GM12878 (cell line): Measurements from ENCODE around the gene MIA. TPM values are rescaled to one million over a fixed set of nuclear protein-coding genes. Genes with fewer than 3 reads are reported as not detected.

Source experiments
- ATAC-seq: fragments of 200-7000 bp; cut with Tn5 transposase; 3 replicates; pipeline ENCODE4 v1.9.1; 2020; ENCODE audit warnings: mild to moderate bottlenecking, moderate library complexity
- BruUV-seq: library from RNA; stranded (reverse); fragments of 400-500 nt; replicated peaks from 2 replicates; lab custom pipeline; 2021; lab: Mats Ljungman, UMichigan
- CTCF ChIA-PET: fragments of 300-600 bp; sonication (Branson Sonifier 250); formaldehyde crosslinking; extraction: SDS; loops from one replicate; lab custom pipeline; 2021; ENCODE audit warnings: inconsistent platforms; lab: Yijun Ruan, JAX
- POLR2A ChIA-PET: fragments of 350-600 bp; formaldehyde crosslinking; extraction: SDS; loops from one replicate; lab custom pipeline; 2021; ENCODE audit warnings: inconsistent platforms; lab: Charles Lee
- RAD21 ChIA-PET: fragments of 300-600 bp; sonication (Branson Sonifier 250); formaldehyde crosslinking; loops from one replicate; lab custom pipeline; 2023; ENCODE audit warnings: antibody characterized with exemption; ENCODE audit not compliant: unreplicated experiment; lab: Charles Lee
- SMC1A ChIA-PET: fragments of 300-600 bp; sonication (Branson Sonifier 250); formaldehyde crosslinking; loops from one replicate; lab custom pipeline; 2023; ENCODE audit not compliant: unreplicated experiment, uncharacterized antibody; lab: Charles Lee
- DNase-seq: peaks from one replicate; pipeline ENCODE4 v3.0.0-alpha.2; 2011; ENCODE audit warnings: low read depth, low spot score
- FAIRE-seq: peaks from 3 replicates; lab custom pipeline; 2011; peaks lifted over from hg19 to GRCh38; lab: Jason Lieb, UNC
- H2AFZ ChIP-seq: 2 replicates; pipeline ENCODE4 v1.6.0; 2011; ENCODE audit warnings: low read depth, low read length, control low read depth; ENCODE audit not compliant: control insufficient read depth
- H3K27ac ChIP-seq: 2 replicates; pipeline ENCODE4 v1.5.1; 2011; ENCODE audit warnings: control low read depth; ENCODE audit not compliant: control insufficient read depth, insufficient read depth
- H3K27me3 ChIP-seq, 2 experiments: replicated peaks in 1 of 2; 2 replicates each; pipeline versions ENCODE4 v1.6.0 to v1.6.1; 2011; ENCODE audit warnings: low read length in 1 of 2; ENCODE audit not compliant: control insufficient read depth in 2 of 2, insufficient read depth in 2 of 2
- H3K36me3 ChIP-seq, 2 experiments: 2 replicates each; pipeline ENCODE4 v1.5.1; 2011; ENCODE audit warnings: low read length in 1 of 2; ENCODE audit not compliant: control insufficient read depth in 2 of 2, insufficient read depth in 2 of 2
- H3K4me1 ChIP-seq: 2 replicates; pipeline ENCODE4 v1.6.1; 2011; ENCODE audit warnings: mild to moderate bottlenecking, low read length, moderate library complexity, mixed read lengths; ENCODE audit not compliant: control insufficient read depth, insufficient read depth
- H3K4me2 ChIP-seq: 2 replicates; pipeline ENCODE4 v1.6.0; 2011; ENCODE audit warnings: control low read depth; ENCODE audit not compliant: control insufficient read depth, insufficient read depth
- H3K4me3 ChIP-seq: fragments of 200-600 bp; sonication (generic); 2 replicates; pipeline ENCODE4 v1.5.1; 2016
- H3K79me2 ChIP-seq: 2 replicates; pipeline ENCODE4 v1.6.0; 2011; ENCODE audit warnings: low read length; ENCODE audit not compliant: control insufficient read depth, insufficient read depth
- H3K9ac ChIP-seq: 2 replicates; pipeline ENCODE4 v1.8.0; 2011; ENCODE audit warnings: low read length, control low read depth, mixed read lengths; ENCODE audit not compliant: control insufficient read depth, insufficient read depth
- H3K9me3 ChIP-seq: replicated peaks from 3 replicates; pipeline ENCODE4 v1.5.1; 2011; ENCODE audit warnings: mild to moderate bottlenecking, low read length; ENCODE audit not compliant: control insufficient read depth, insufficient read depth
- H4K20me1 ChIP-seq: 2 replicates; pipeline ENCODE4 v1.6.0; 2011; ENCODE audit not compliant: control insufficient read depth, insufficient read depth
- JUND ChIP-seq: IDR thresholded peaks from 2 replicates; pipeline ENCODE4 v1.6.1; 2012; ENCODE audit warnings: low read depth, mild to moderate bottlenecking, low read length, improper control_type of control experiment, moderate library complexity
- MXI1 ChIP-seq: fragments of 150-350 bp; IDR thresholded peaks from 2 replicates; pipeline ENCODE4 v1.6.1; 2011; ENCODE audit warnings: low read depth, mild to moderate bottlenecking, inconsistent platforms, low read length, improper control_type of control experiment
- MYB ChIP-seq: fragments of 150-350 bp; IDR thresholded peaks from 2 replicates; pipeline ENCODE4 v1.6.1; 2014; ENCODE audit warnings: mild to moderate bottlenecking, low read depth, low read length, borderline replicate concordance
- POU2F2 ChIP-seq: IDR thresholded peaks from 3 replicates; pipeline ENCODE4 v1.6.1; 2011; ENCODE audit warnings: low read depth, mild to moderate bottlenecking, low read length, borderline replicate concordance
- TAF1 ChIP-seq: IDR thresholded peaks from 2 replicates; pipeline ENCODE4 v1.6.1; 2011; ENCODE audit warnings: mild to moderate bottlenecking, low read depth, low read length, borderline replicate concordance
- TCF12 ChIP-seq: IDR thresholded peaks from 2 replicates; pipeline ENCODE4 v1.6.1; 2011; ENCODE audit warnings: low read depth, mild to moderate bottlenecking, low read length
- ZNF274 ChIP-seq: IDR thresholded peaks from one replicate; pipeline ENCODE4 v1.8.0; 2011; ENCODE audit not compliant: insufficient read length, insufficient read depth
- WGBS: methylation state at CpG from one replicate; pipeline ENCODE4 v1.1.6; 2016; ENCODE audit warnings: low lambda C conversion rate; ENCODE audit not compliant: insufficient replicate concordance, insufficient coverage; ENCODE audit errors: missing lambda C conversion rate; 5-methylcytosine and 5-hydroxymethylcytosine counted together
- in situ Hi-C: fragments of 300-500 bp; cut with MboI; formaldehyde crosslinking; loops from 9 replicates; pipeline ENCODE4 v1.14.3; 2018; ENCODE audit warnings: mixed read lengths
- intact Hi-C: fragments of 100-400 bp; cut with micrococcal nuclease; formaldehyde crosslinking; loops from one replicate; pipeline ENCODE4 v1.14.2; 2022; ENCODE audit not compliant: unreplicated experiment
- polyA plus RNA-seq, 11 experiments: library from polyadenylated mRNA; depleted of rRNA in 4 of 11; unstranded in 6 of 11; stranded (reverse) in 5 of 11; fragments of >200 nt; fragmentation: Nextera tagmentation in 4 of 11; fragmentation: Illumina TruSeq in 1 of 11; extraction: Ambion mirVana in 4 of 11; extraction: Trizol in 1 of 11; gene quantifications; 1 replicate in 1 of 11; 2 replicates in 10 of 11; pipeline versions ENCODE4 v1.2.1 to v1.2.3, GENCODE V29; 2011 to 2016; ENCODE audit warnings: inconsistent platforms in 2 of 11, missing spikeins in 2 of 11, low read depth in 1 of 11
- total RNA-seq, 4 experiments: library from RNA; depleted of rRNA in 3 of 4; stranded (reverse); fragments of >200 nt in 3 of 4; fragmentation: Illumina TruSeq in 1 of 4; extraction: Trizol in 1 of 4; gene quantifications; 2 replicates each; pipeline versions ENCODE4 v1.2.1 to v1.2.3, GENCODE V29; 2013 to 2021
- TF ChIP-seq, protein P1 (sequence below): IDR thresholded peaks from 2 replicates; pipeline ENCODE4 v1.6.1; 2012; ENCODE audit warnings: improper control_type of control experiment, low read depth, low read length; ENCODE audit not compliant: insufficient replicate concordance
- TF ChIP-seq, protein P2 (sequence below): IDR thresholded peaks from 2 replicates; pipeline ENCODE4 v1.6.1; 2011; ENCODE audit warnings: low read depth, mild to moderate bottlenecking, low read length, moderate library complexity, borderline replicate concordance; ENCODE audit errors: extremely low read depth

MIA gene
- total and polyA plus RNA-seq, 10 of the 15 experiments (the other 5 are each of a cell fraction or from before 2014, with no cell fraction given) = 0.16 to 2.7 (median 1.4) TPM; not detected in 3

DNA sequence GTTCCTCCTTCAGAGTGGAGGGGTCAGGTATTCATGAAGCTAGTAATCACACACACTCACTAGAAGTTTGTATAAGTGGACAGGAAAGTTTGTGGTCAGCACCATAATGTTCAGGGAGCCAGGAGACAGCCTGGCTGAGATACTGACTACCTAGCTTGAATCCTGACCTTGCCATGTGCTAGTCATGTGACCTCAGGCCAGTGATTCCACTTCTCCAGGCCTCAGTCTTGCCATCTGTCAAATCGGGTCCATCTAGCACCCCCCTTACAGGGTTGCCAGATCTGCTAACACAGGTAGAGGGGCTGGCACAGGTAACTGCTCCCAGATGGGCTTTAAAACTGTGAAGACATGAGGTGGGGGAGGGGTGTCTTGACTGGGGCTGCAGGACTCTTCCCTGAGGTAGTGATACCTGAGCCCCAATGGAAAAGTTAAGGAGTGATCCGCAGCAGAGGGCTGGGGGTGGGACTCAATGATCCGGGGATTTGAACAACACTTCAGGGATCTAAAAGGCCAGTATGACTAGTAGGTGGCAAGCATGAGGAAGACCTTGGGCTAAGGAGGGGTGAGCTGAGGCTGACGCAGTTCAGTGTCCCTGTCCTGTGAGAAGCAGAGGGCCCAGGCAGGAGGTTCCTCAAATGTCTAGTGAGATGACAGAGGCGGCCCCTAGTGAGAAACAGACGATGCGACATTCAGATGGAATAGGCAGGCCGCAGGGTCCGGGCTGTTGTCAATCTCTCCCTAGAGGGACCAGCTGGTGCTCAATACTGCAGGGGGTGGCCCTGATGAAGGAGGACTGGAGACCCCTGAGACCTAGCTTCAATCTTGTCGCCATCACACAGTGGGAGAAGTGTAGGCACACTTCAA lies 33.6 kb upstream of the MIA start:
- Histone ChIP-seq H3K36me3 (peaks cover 0 to 1% of the 10 kb centered on the region in 2 experiments; a peak in 3 of 4 replicates), H3K27ac (no peak overlapping the region), H3K9me3 (no peaks in the 10 kb centered on the region), H3K4me1 (no peaks in the 10 kb centered on the region), H3K79me2 (no peaks in the 10 kb centered on the region), H3K4me3 (no peak overlapping the region), H3K9ac (no peak overlapping the region), H2AFZ (no peak overlapping the region), H4K20me1 (no peaks in the 10 kb centered on the region), H3K27me3 (no peaks in the 10 kb centered on the region), H3K4me2 (no peak overlapping the region)
- ChIA-PET SMC1A (interaction anchor here (1.5 kb wide), 1 partner anchor 78 kb away, joined by 3 read pairs; no protein-coding TSS in a partner anchor), CTCF (interaction anchor here (1.4 to 4.5 kb wide), 4 partner anchors 64 to 79 kb away, joined by 5 to 26 read pairs (median 7); no protein-coding TSS in a partner anchor), RAD21 (no interaction called here), POLR2A (no interaction called here)
- no peak for DNase-seq
- BruUV-seq = no TSS peak
- TF ChIP-seq TCF12 = no peak
- TF ChIP-seq, protein P1, sequence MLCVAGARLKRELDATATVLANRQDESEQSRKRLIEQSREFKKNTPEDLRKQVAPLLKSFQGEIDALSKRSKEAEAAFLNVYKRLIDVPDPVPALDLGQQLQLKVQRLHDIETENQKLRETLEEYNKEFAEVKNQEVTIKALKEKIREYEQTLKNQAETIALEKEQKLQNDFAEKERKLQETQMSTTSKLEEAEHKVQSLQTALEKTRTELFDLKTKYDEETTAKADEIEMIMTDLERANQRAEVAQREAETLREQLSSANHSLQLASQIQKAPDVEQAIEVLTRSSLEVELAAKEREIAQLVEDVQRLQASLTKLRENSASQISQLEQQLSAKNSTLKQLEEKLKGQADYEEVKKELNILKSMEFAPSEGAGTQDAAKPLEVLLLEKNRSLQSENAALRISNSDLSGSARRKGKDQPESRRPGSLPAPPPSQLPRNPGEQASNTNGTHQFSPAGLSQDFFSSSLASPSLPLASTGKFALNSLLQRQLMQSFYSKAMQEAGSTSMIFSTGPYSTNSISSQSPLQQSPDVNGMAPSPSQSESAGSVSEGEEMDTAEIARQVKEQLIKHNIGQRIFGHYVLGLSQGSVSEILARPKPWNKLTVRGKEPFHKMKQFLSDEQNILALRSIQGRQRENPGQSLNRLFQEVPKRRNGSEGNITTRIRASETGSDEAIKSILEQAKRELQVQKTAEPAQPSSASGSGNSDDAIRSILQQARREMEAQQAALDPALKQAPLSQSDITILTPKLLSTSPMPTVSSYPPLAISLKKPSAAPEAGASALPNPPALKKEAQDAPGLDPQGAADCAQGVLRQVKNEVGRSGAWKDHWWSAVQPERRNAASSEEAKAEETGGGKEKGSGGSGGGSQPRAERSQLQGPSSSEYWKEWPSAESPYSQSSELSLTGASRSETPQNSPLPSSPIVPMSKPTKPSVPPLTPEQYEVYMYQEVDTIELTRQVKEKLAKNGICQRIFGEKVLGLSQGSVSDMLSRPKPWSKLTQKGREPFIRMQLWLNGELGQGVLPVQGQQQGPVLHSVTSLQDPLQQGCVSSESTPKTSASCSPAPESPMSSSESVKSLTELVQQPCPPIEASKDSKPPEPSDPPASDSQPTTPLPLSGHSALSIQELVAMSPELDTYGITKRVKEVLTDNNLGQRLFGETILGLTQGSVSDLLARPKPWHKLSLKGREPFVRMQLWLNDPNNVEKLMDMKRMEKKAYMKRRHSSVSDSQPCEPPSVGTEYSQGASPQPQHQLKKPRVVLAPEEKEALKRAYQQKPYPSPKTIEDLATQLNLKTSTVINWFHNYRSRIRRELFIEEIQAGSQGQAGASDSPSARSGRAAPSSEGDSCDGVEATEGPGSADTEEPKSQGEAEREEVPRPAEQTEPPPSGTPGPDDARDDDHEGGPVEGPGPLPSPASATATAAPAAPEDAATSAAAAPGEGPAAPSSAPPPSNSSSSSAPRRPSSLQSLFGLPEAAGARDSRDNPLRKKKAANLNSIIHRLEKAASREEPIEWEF = no peak
- TF ChIP-seq MYB = no peak
- TF ChIP-seq ZNF274 = no peak
- TF ChIP-seq, protein P2, sequence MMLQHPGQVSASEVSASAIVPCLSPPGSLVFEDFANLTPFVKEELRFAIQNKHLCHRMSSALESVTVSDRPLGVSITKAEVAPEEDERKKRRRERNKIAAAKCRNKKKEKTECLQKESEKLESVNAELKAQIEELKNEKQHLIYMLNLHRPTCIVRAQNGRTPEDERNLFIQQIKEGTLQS = no peak
- TF ChIP-seq JUND = no peak
- TF ChIP-seq POU2F2 = no peak
- no peak for TF ChIP-seq MXI1
- no peak for TF ChIP-seq TAF1
- no peak for FAIRE-seq
- no peak for ATAC-seq
- in situ Hi-C loops (no loop called here), intact Hi-C loops (no loop called here)
- WGBS = 96% methylated on average over 10 of the region's 10 CpGs
